K562 (cell line): Measurements from ENCODE around the gene HLA-DOB. TPM values are rescaled to one million over a fixed set of nuclear protein-coding genes. Genes with fewer than 3 reads are reported as not detected.

Experiments
- E4F1 ChIP-seq: fragments of 250-450 bp; sonication (Bioruptor Pico); IDR thresholded peaks from 2 replicates; pipeline ENCODE4 v1.5.0; 2021; ENCODE audit warnings: mild to moderate bottlenecking, borderline replicate concordance
- ELF1 ChIP-seq: fragments of 200-800 bp; sonication (Bioruptor generic); IDR thresholded peaks from 2 replicates; pipeline ENCODE4 v1.6.1; 2016; ENCODE audit warnings: missing genetic modification characterization, missing compliant biosample characterization
- HOMEZ ChIP-seq: fragments of 250-450 bp; sonication (Bioruptor Pico); IDR thresholded peaks from 2 replicates; pipeline ENCODE4 v1.4.0; 2020; ENCODE audit warnings: mild to moderate bottlenecking, moderate library complexity
- KAT2B ChIP-seq: IDR thresholded peaks from one replicate; pipeline ENCODE4 v1.6.1; 2012; ENCODE audit warnings: low read depth, mild to moderate bottlenecking, control low read depth, inconsistent platforms, low read length, moderate library complexity
- KLF10 ChIP-seq: fragments of 250-450 bp; sonication (Bioruptor Pico); IDR thresholded peaks from 2 replicates; pipeline ENCODE4 v1.6.1; 2021; ENCODE audit warnings: matching md5 sums
- PCBP2 ChIP-seq: fragments of 200-400 bp; formaldehyde crosslinking; IDR thresholded peaks from 2 replicates; pipeline ENCODE4 v1.6.1; 2018; ENCODE audit warnings: low read length, low read depth, mild to moderate bottlenecking, moderate library complexity; ENCODE audit not compliant: poor library complexity, severe bottlenecking
- PTRF ChIP-seq: fragments of 450-650 bp; IDR thresholded peaks from 2 replicates; pipeline ENCODE4 v1.6.1; 2016; ENCODE audit warnings: mild to moderate bottlenecking, missing genetic modification characterization, missing compliant biosample characterization
- RBM25 ChIP-seq: fragments of 200-400 bp; formaldehyde crosslinking; IDR thresholded peaks from 2 replicates; pipeline ENCODE4 v1.6.1; 2018; ENCODE audit warnings: low read length, low read depth, moderate library complexity; ENCODE audit not compliant: severe bottlenecking
- STAG1 ChIP-seq: sonication (generic); formaldehyde crosslinking; IDR thresholded peaks from 2 replicates; pipeline ENCODE4 v1.5.0; 2020; ENCODE audit warnings: missing genetic modification reagents, borderline replicate concordance
- TAF9B ChIP-seq: fragments of 450-650 bp; IDR thresholded peaks from 2 replicates; pipeline ENCODE4 v1.6.1; 2018; ENCODE audit warnings: mild to moderate bottlenecking; ENCODE audit not compliant: partially characterized antibody
- TAL1 ChIP-seq: fragments of 450-650 bp; IDR thresholded peaks from 2 replicates; pipeline ENCODE4 v1.6.1; 2016; ENCODE audit warnings: mild to moderate bottlenecking
- ZBTB40 ChIP-seq, 2 experiments: fragments of 450-650 bp in 1 of 2; sonication (generic) in 1 of 2; formaldehyde crosslinking in 1 of 2; IDR thresholded peaks; 2 replicates each; pipeline versions ENCODE4 v1.7.1 to v1.9.0; 2016 to 2022; ENCODE audit warnings: inconsistent platforms in 1 of 2, mild to moderate bottlenecking in 1 of 2, missing genetic modification reagents in 1 of 2
- ZNF121 ChIP-seq: sonication (generic); formaldehyde crosslinking; conservative IDR thresholded peaks from 2 replicates; pipeline ENCODE4 v1.8.0; 2022; ENCODE audit warnings: missing genetic modification reagents
- ZNF175 ChIP-seq: fragments of 200-800 bp; sonication (Bioruptor generic); IDR thresholded peaks from 2 replicates; pipeline ENCODE4 v1.6.1; 2016; ENCODE audit warnings: low read depth, mild to moderate bottlenecking, missing genetic modification characterization, missing compliant biosample characterization
- polyA plus RNA-seq, 8 experiments: library from polyadenylated mRNA; depleted of rRNA in 4 of 8; stranded (reverse) in 5 of 8; unstranded in 3 of 8; fragments of >200 nt; fragmentation: Nextera tagmentation in 2 of 8; fragmentation: Illumina TruSeq in 1 of 8; extraction: Ambion mirVana in 2 of 8; extraction: Trizol in 1 of 8; gene quantifications; 2 replicates each; pipeline versions ENCODE4 v1.2.1 to v1.2.3, GENCODE V29; 2011 to 2014; ENCODE audit warnings: inconsistent platforms in 1 of 8, missing spikeins in 1 of 8
- total RNA-seq, 7 experiments: library from RNA; depleted of rRNA in 6 of 7; stranded (reverse); fragments of >200 nt in 6 of 7; fragmentation: Illumina TruSeq in 2 of 7; extraction: Trizol in 2 of 7; gene quantifications; 2 replicates each; pipeline versions ENCODE4 v1.2.1 to v1.2.3, GENCODE V29; 2011 to 2021; ENCODE audit warnings: low replicate concordance in 1 of 7

The HLA-DOB gene
- total and polyA plus RNA-seq, 9 of the 15 experiments (the other 6 are each of a cell fraction or from before 2014, with no cell fraction given): 1.2 to 4.0 (median 2.5) TPM

GRCh38 chr6:32857156-32857891 lies 40.5 kb upstream of the HLA-DOB start (continued):
- no peak for TF ChIP-seq E4F1 (CRISPR knock-in tag)
- no peak for TF ChIP-seq KAT2B
- TF ChIP-seq KLF10: no peak
- no peak for TF ChIP-seq ZNF121
- no peak for TF ChIP-seq PTRF (tag)
- TF ChIP-seq TAF9B: no peak
- no peak for TF ChIP-seq PCBP2
- TF ChIP-seq ZBTB40 (IDR thresholded peaks at IDR 0.05): no peak
- no peak for TF ChIP-seq ZBTB40 (CRISPR knock-in tag; IDR thresholded peaks at IDR 0.05)
- no peak for TF ChIP-seq ELF1 (tag)
- no peak for TF ChIP-seq HOMEZ (CRISPR knock-in tag)
- no peak for TF ChIP-seq ZNF175 (CRISPR knock-in tag)
- no peak for TF ChIP-seq STAG1 (CRISPR knock-in tag)
- TF ChIP-seq RBM25: no peak
- peak; percentile 86 for TF ChIP-seq TAL1
